GDM1 (cell line): ENCODE data around the gene RGS4.

Experiments used
- DNase-seq: peaks from one replicate; lab custom pipeline; 2025; lab: John Stamatoyannopoulos, UW

The RGS4 gene

GRCh38 chr1:163102590-163102989, 33.4 kb downstream of the RGS4 start:
- DNase-seq = no peak

DNA sequence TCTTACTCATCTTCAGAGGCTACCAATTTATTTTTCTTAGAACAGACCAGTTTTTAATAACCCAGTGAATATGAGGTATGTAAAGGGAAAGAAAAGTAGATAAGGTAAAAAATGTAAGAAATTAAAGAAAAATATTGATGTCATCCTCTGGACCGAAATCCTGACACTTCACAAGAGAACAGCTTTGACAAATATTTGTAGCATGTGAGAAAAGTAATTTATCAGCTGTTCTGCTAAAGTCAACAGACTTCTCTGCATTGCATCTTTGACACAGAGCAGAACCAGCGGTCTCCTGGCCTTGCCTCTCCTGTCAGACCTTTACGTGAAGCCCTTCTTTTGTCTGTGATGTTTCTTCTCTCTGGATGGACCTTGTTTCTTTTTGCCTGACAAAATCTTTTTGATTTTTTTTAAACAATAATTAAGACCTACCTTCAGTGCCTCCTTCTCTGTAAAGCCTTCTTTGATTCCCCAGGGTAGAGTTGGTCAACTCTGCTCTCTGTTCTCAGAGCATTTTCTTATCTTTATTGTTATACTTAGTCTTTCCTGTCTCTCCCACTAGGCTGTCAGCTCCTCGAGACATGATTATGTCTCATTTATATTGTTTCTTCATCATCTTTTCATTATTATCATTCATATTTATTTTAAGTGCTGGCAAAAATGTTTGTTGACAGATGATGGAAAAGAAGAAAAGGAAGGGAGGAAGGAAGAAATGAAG, 35.4 kb downstream of the RGS4 start:
- no peak for DNase-seq

DNA sequence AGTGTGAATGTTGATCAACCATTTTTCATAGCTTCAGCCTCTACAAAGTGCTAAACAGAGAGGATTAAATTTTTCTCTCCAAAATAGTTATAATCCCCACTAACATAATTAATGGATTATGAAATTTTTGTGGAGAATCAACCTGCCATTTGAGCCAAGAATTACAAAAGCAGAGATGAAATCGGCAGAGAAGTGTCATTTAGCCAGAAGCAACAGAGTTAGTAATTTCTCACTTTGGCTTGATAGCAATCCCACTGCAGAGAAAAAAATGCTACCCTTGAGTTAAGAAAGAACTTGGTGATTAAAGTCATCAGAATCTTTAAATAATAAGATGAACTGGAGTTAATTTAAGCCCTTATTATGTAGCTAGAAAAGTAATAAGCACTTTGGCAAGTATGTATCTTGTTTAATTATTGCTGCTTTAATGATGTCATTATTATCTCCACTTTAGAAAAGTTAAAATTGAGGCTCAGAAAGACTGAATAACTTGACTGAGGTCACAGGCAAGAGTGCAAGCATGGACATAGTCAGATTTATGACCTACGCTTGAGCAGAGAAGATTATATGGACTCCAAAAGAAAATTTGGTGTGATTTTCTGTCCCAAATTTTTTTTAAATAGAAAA, 37.3 kb downstream of the RGS4 start:
- DNase-seq = no peak

DNA sequence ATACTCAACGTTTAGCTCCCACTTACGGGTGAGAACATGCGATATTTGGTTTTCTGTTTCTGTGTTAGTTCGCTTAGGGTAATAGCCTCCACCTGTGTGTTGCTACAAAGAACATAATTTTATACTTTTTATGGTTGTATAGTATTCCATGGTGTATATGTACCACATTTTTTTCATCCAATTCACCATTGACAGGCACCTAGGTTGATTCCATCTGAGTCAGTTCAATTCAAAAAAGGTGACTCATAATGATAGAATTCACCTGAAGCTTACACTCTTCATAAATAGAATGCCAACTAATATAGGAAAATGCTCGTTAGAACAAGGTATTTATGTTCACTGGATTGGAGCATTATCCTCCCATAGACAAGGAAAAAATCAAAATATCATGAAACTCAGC, 38.5 kb downstream of the RGS4 start:
- no peak for DNase-seq

GRCh38 chr1:163115887-163116286, 46.7 kb downstream of the RGS4 start:
- DNase-seq = no peak

DNA sequence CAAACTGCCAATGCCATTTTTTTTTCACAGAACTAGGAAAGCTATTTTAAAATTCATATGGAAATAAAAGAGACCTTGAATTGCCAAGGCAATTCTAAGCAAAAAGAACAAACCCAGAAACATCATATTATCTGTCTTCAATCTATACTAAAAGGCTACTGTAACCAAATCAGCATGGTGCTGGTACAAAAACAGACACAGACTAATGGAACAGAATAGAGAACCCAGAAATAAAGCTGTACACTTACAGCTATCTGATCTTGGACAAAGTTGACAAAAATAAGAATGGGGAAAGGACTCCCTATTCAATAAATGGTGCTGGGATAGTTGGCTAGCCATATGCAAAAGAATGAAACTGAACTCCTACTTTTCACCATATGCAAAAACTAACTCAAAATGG, 50.5 kb downstream of the RGS4 start:
- DNase-seq = no peak

DNA sequence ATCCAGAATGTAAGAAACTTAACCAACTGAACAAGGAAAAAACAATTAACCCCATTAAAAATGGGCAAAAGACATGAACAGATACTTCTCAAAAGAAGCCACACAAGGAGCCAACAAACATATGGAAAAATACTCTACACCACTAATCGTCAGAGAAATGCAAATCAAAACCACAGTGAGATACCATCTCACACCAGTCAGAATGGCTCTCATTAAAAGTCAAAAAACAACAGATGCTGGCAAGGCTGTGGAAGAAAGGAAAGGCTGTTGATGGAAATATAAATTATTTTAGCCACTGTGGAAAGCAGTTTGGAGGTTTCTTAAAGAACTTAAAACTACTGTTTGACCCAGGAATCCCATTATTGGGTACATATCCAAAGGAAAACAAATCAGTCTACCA, 51.2 kb downstream of the RGS4 start:
- no peak for DNase-seq

DNA sequence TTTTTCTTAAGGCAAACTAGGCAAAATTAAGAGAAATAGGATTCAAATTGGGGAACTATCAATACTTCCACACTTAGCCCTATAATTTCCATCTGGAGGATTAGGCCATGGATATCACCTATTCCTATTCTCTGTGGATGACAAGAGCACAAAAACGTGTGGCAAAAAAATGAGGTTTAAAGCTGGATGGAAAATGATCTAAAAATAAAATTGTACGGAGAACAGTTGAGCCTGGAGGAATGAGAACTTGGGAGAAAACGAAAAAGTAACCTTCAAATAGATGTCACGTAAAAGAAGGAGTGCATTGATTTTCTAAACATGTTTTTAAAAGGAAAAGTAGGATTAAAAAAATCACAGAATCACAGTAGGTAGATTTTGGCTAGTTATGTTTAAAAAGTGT, 55.7 kb downstream of the RGS4 start:
- no peak for DNase-seq
